CD14-positive monocyte (primary cell): ENCODE measurements around the gene SYNPO2. TPM values are rescaled to one million over a fixed set of nuclear protein-coding genes. Genes with fewer than 3 reads are reported as not detected.

ENCODE experiments used
- DNase-seq, 3 donors: peaks; one replicate each; pipeline ENCODE4 v3.0.0-alpha.2; 2011 to 2022
- H2AFZ ChIP-seq: 2 replicates; pipeline ENCODE4 v1.6.0; 2012; ENCODE audit warnings: mild to moderate bottlenecking, low read depth, low read length, inconsistent platforms; ENCODE audit not compliant: insufficient read depth, poor library complexity, severe bottlenecking
- H3K27ac ChIP-seq, 2 donors: 1 replicate in 1 of 2; 2 replicates in 1 of 2; pipeline ENCODE4 v1.5.1; 2012 to 2013; ENCODE audit warnings: low read length in 2 of 2, control low read depth in 1 of 2, inconsistent platforms in 1 of 2, low read depth in 1 of 2, mild to moderate bottlenecking in 1 of 2
- H3K27me3 ChIP-seq, 2 donors: one replicate each; pipeline versions ENCODE4 v1.6.0 to v1.6.1; 2011 to 2013; ENCODE audit warnings: low read length in 2 of 2; ENCODE audit not compliant: control insufficient read depth in 2 of 2, insufficient read depth in 2 of 2
- H3K36me3 ChIP-seq, 2 donors: replicated peaks in 1 of 2; 1 replicate in 1 of 2; 2 replicates in 1 of 2; pipeline versions ENCODE4 v1.5.1 to v1.6.1; 2012 to 2013; ENCODE audit warnings: low read length in 2 of 2, control low read depth in 1 of 2, inconsistent platforms in 1 of 2, mild to moderate bottlenecking in 1 of 2; ENCODE audit not compliant: insufficient read depth in 2 of 2, control insufficient read depth in 1 of 2
- H3K4me1 ChIP-seq, 2 donors: 1 replicate in 1 of 2; 2 replicates in 1 of 2; pipeline versions ENCODE4 v1.5.1 to v1.6.1; 2012 to 2013; ENCODE audit warnings: low read length in 2 of 2, control low read depth in 1 of 2, inconsistent platforms in 1 of 2, mild to moderate bottlenecking in 1 of 2, moderate library complexity in 1 of 2; ENCODE audit not compliant: insufficient read depth in 2 of 2, control insufficient read depth in 1 of 2
- H3K4me2 ChIP-seq: replicated peaks from 2 replicates; pipeline ENCODE3; 2012; ENCODE audit warnings: low read length, moderate library complexity, mild to moderate bottlenecking; ENCODE audit not compliant: poor library complexity, severe bottlenecking; ENCODE audit errors: extremely low read depth
- H3K4me3 ChIP-seq, 3 experiments: fragments of 200-600 bp in 1 of 3; sonication (generic) in 1 of 3; replicated peaks in 1 of 3; 1 replicate in 2 of 3; 2 replicates in 1 of 3; pipeline ENCODE4 v1.5.1; 2011 to 2013; ENCODE audit warnings: low read length in 3 of 3, mild to moderate bottlenecking in 3 of 3, control low read depth in 2 of 3, low read depth in 2 of 3, inconsistent platforms in 1 of 3, moderate library complexity in 1 of 3
- H3K79me2 ChIP-seq: 2 replicates; pipeline ENCODE4 v1.6.0; 2012; ENCODE audit warnings: mild to moderate bottlenecking, control low read depth, inconsistent platforms, low read length, moderate library complexity; ENCODE audit not compliant: insufficient read depth
- H3K9ac ChIP-seq: 2 replicates; pipeline ENCODE4 v1.6.0; 2017; ENCODE audit warnings: low read length, mild to moderate bottlenecking; ENCODE audit not compliant: insufficient read depth, poor library complexity, severe bottlenecking
- H3K9me3 ChIP-seq, 2 donors: replicated peaks in 1 of 2; 1 replicate in 1 of 2; 2 replicates in 1 of 2; pipeline versions ENCODE4 v1.5.1 to v1.6.1; 2012 to 2013; ENCODE audit warnings: low read length in 2 of 2, control low read depth in 1 of 2; ENCODE audit not compliant: control insufficient read depth in 1 of 2, insufficient read depth in 1 of 2
- H4K20me1 ChIP-seq: 2 replicates; pipeline ENCODE4 v1.6.0; 2012; ENCODE audit warnings: mild to moderate bottlenecking, low read length, control low read depth, moderate library complexity; ENCODE audit not compliant: insufficient read depth
- H3K27ac Mint-ChIP-seq, 7 donors: one replicate each; pipeline ENCODE4 v1.8.0; 2020; ENCODE audit warnings: mild to moderate bottlenecking in 7 of 7, mixed read lengths in 7 of 7, moderate library complexity in 6 of 7, inconsistent platforms in 2 of 7
- H3K27me3 Mint-ChIP-seq, 3 donors: one replicate each; pipeline ENCODE4 v1.8.0; 2021 to 2022; ENCODE audit warnings: low read depth in 3 of 3, mild to moderate bottlenecking in 3 of 3, mixed read lengths in 3 of 3, moderate library complexity in 3 of 3, inconsistent platforms in 1 of 3
- H3K36me3 Mint-ChIP-seq, 2 donors: one replicate each; pipeline ENCODE4 v1.8.0; 2020; ENCODE audit warnings: mixed read lengths in 2 of 2, inconsistent platforms in 1 of 2, mild to moderate bottlenecking in 1 of 2
- H3K4me1 Mint-ChIP-seq: one replicate; pipeline ENCODE4 v1.8.0; 2020; ENCODE audit warnings: mild to moderate bottlenecking, mixed read lengths
- H3K4me3 Mint-ChIP-seq, 2 donors: one replicate each; pipeline ENCODE4 v1.8.0; 2020; ENCODE audit warnings: mild to moderate bottlenecking in 2 of 2, mixed read lengths in 2 of 2, moderate library complexity in 1 of 2
- H3K9me3 Mint-ChIP-seq, 7 donors: one replicate each; pipeline ENCODE4 v1.8.0; 2020 to 2022; ENCODE audit warnings: mixed read lengths in 7 of 7, mild to moderate bottlenecking in 6 of 7, moderate library complexity in 6 of 7, inconsistent platforms in 2 of 7
- WGBS: methylation state at CpG from one replicate; pipeline ENCODE4 v1.1.5; 2013; ENCODE audit warnings: missing lambda C conversion rate; ENCODE audit not compliant: insufficient coverage; 5-methylcytosine and 5-hydroxymethylcytosine counted together
- intact Hi-C, 2 donors: fragments of 100-400 bp; cut with micrococcal nuclease; formaldehyde crosslinking; loops; one replicate each; pipeline versions ENCODE4 v1.15.0 to v1.15.1; 2023
- polyA plus RNA-seq, 3 donors: library from polyadenylated mRNA; depleted of rRNA in 1 of 3; unstranded in 2 of 3; stranded (reverse) in 1 of 3; fragments of 300-500 nt in 2 of 3; fragments of >200 nt in 1 of 3; fragmentation: Illumina TruSeq in 2 of 3; gene quantifications; 1 replicate in 2 of 3; 2 replicates in 1 of 3; pipeline ENCODE4 v1.2.3, GENCODE V29; 2012 to 2021
- TF ChIP-seq, protein P1 (sequence below): fragments of 200-600 bp; IDR thresholded peaks from one replicate; pipeline ENCODE4 v1.8.0; 2022; ENCODE audit warnings: antibody characterized with exemption, mild to moderate bottlenecking

Gene SYNPO2
- polyA plus RNA-seq, 3 donors: 0.04 TPM; not detected in 2

DNA sequence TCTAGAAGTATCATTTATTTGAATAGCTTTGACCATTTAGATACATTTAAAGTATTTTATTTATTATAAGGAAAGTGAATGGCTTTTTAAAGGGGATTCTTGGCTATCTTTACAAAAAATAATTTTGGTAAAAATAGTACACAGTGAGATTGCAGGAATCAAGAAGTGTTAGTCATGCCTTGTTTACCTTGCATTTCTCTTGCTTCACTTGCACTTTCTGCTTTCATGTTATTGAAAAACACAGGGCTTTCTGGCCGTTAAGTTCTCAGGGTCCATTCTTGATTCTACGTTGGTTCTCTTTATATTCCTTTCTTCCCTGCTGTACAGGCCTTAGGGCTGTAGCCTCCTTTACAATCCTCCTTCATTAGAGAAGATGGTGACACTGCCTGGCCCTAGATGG, 30.9 kb upstream of the SYNPO2 start:
- TF ChIP-seq, protein P1, sequence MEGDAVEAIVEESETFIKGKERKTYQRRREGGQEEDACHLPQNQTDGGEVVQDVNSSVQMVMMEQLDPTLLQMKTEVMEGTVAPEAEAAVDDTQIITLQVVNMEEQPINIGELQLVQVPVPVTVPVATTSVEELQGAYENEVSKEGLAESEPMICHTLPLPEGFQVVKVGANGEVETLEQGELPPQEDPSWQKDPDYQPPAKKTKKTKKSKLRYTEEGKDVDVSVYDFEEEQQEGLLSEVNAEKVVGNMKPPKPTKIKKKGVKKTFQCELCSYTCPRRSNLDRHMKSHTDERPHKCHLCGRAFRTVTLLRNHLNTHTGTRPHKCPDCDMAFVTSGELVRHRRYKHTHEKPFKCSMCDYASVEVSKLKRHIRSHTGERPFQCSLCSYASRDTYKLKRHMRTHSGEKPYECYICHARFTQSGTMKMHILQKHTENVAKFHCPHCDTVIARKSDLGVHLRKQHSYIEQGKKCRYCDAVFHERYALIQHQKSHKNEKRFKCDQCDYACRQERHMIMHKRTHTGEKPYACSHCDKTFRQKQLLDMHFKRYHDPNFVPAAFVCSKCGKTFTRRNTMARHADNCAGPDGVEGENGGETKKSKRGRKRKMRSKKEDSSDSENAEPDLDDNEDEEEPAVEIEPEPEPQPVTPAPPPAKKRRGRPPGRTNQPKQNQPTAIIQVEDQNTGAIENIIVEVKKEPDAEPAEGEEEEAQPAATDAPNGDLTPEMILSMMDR: no peak
- no peak for DNase-seq
- H3K27ac Mint-ChIP-seq: no peak overlapping the region
- Histone ChIP-seq H4K20me1 (no peaks in the 10 kb centered on the region), H3K9ac (no peak overlapping the region), H3K4me3 (no peak overlapping the region), H3K4me2 (no peak overlapping the region), H3K9me3 (no peaks in the 10 kb centered on the region), H3K27ac (no peak overlapping the region), H3K36me3 (no peaks in the 10 kb centered on the region), H2AFZ (no peak overlapping the region), H3K4me1 (no peaks in the 10 kb centered on the region), H3K79me2 (no peaks in the 10 kb centered on the region), H3K27me3 (no peaks in the 10 kb centered on the region)
- no peaks in the 10 kb centered on the region for H3K9me3 Mint-ChIP-seq
- no peaks in the 10 kb centered on the region for H3K36me3 Mint-ChIP-seq
- no peaks in the 10 kb centered on the region for H3K4me1 Mint-ChIP-seq
- no peak overlapping the region for H3K4me3 Mint-ChIP-seq
- H3K27me3 Mint-ChIP-seq: no peaks in the 10 kb centered on the region
- intact Hi-C loops: no loop called here
- no CpG with 5 or more reads among the region's 2 CpGs for WGBS

GRCh38 chr4:118858779-118859178, 29.9 kb upstream of the SYNPO2 start:
- H3K4me1 Mint-ChIP-seq: no peaks in the 10 kb centered on the region
- Histone ChIP-seq H3K27me3 (no peaks in the 10 kb centered on the region), H4K20me1 (no peaks in the 10 kb centered on the region), H3K36me3 (no peaks in the 10 kb centered on the region), H3K27ac (no peak overlapping the region), H3K79me2 (no peaks in the 10 kb centered on the region), H3K4me3 (no peak overlapping the region), H3K9ac (no peak overlapping the region), H2AFZ (no peak overlapping the region), H3K4me1 (no peaks in the 10 kb centered on the region), H3K9me3 (no peaks in the 10 kb centered on the region), H3K4me2 (no peak overlapping the region)
- H3K9me3 Mint-ChIP-seq: no peaks in the 10 kb centered on the region
- TF ChIP-seq, protein P1: no peak
- intact Hi-C loops: no loop called here
- no peak overlapping the region for H3K4me3 Mint-ChIP-seq
- no peaks in the 10 kb centered on the region for H3K27me3 Mint-ChIP-seq
- no peak for DNase-seq
- no peak overlapping the region for H3K27ac Mint-ChIP-seq
- no peaks in the 10 kb centered on the region for H3K36me3 Mint-ChIP-seq
- WGBS: no CpG with 5 or more reads among the region's 2 CpGs
